Neural progenitor cell (in vitro differentiated cells): ENCODE results near the gene MAGI2. TPM values are rescaled to one million over a fixed set of nuclear protein-coding genes. Genes with fewer than 3 reads are reported as not detected.

Experiments
- DNase-seq: peaks from one replicate; pipeline ENCODE4 v3.0.0-alpha.2; 2016; ENCODE audit warnings: low spot score
- H2AFZ ChIP-seq: fragments of 200-600 bp; sonication (generic); replicated peaks from 2 replicates; pipeline ENCODE4 v1.6.1; 2016; ENCODE audit warnings: antibody characterized with exemption
- H3F3A ChIP-seq: fragments of 200-600 bp; sonication (generic); 2 replicates; pipeline ENCODE4 v1.6.1; 2016; ENCODE audit warnings: antibody characterized with exemption, low read depth
- H3K27ac ChIP-seq: fragments of 200-600 bp; sonication (generic); 2 replicates; pipeline ENCODE4 v1.5.1; 2016; ENCODE audit warnings: mild to moderate bottlenecking
- H3K27me3 ChIP-seq: fragments of 200-600 bp; sonication (generic); 2 replicates; pipeline ENCODE4 v1.6.1; 2016; ENCODE audit warnings: mild to moderate bottlenecking, moderate library complexity
- H3K36me3 ChIP-seq: fragments of 200-600 bp; sonication (generic); 2 replicates; pipeline ENCODE4 v1.5.1; 2016
- H3K4me1 ChIP-seq: fragments of 200-600 bp; sonication (generic); 2 replicates; pipeline ENCODE4 v1.6.1; 2016; ENCODE audit warnings: mixed run types
- H3K4me2 ChIP-seq: fragments of 200-600 bp; sonication (generic); 2 replicates; pipeline ENCODE4 v1.6.1; 2016
- H3K4me3 ChIP-seq: fragments of 200-600 bp; sonication (generic); 2 replicates; pipeline ENCODE4 v1.5.1; 2016
- H3K79me2 ChIP-seq: fragments of 200-600 bp; sonication (generic); 2 replicates; pipeline ENCODE4 v1.6.1; 2016; ENCODE audit warnings: low read depth
- H3K9ac ChIP-seq: fragments of 200-600 bp; sonication (generic); 2 replicates; pipeline ENCODE4 v1.6.1; 2016
- H3K9me3 ChIP-seq: fragments of 200-600 bp; sonication (generic); 2 replicates; pipeline ENCODE4 v1.5.1; 2016; ENCODE audit warnings: low read depth
- H4K20me1 ChIP-seq: fragments of 200-600 bp; sonication (generic); 2 replicates; pipeline ENCODE4 v1.6.1; 2016; ENCODE audit warnings: low read depth
- H3K27ac Mint-ChIP-seq: 3 replicates; pipeline ENCODE4 v1.8.0; 2021; ENCODE audit warnings: mixed read lengths
- H3K27me3 Mint-ChIP-seq: 2 replicates; pipeline ENCODE4 v1.8.0; 2022; ENCODE audit warnings: low read depth, mild to moderate bottlenecking, inconsistent platforms, moderate library complexity, mixed read lengths; ENCODE audit not compliant: insufficient read depth
- H3K36me3 Mint-ChIP-seq: 3 replicates; pipeline ENCODE4 v1.8.0; 2021; ENCODE audit warnings: mixed read lengths
- H3K4me1 Mint-ChIP-seq: 3 replicates; pipeline ENCODE4 v1.8.0; 2021; ENCODE audit warnings: mixed read lengths
- H3K4me3 Mint-ChIP-seq: 3 replicates; pipeline ENCODE4 v1.8.0; 2021; ENCODE audit warnings: mild to moderate bottlenecking, moderate library complexity, mixed read lengths
- H3K9me3 Mint-ChIP-seq: 3 replicates; pipeline ENCODE4 v1.8.0; 2020; ENCODE audit warnings: mixed read lengths
- CTCF ChIP-seq: fragments of 200-600 bp; sonication (generic); IDR thresholded peaks from 2 replicates; pipeline ENCODE4 v1.5.1; 2017; ENCODE audit warnings: antibody characterized with exemption, mild to moderate bottlenecking
- EZH2 ChIP-seq: fragments of 200-600 bp; sonication (generic); IDR thresholded peaks from 2 replicates; pipeline ENCODE4 v1.6.1; 2017; ENCODE audit warnings: antibody characterized with exemption, mild to moderate bottlenecking, moderate library complexity
- EZH2phosphoT487 ChIP-seq: fragments of 200-600 bp; sonication (generic); IDR thresholded peaks from 2 replicates; pipeline ENCODE4 v1.6.1; 2017; ENCODE audit warnings: antibody characterized with exemption
- total RNA-seq: library from RNA; depleted of rRNA; stranded (reverse); fragments of >200 nt; gene quantifications from 2 replicates; pipeline ENCODE4 v1.2.3, GENCODE V29; 2015; ENCODE audit warnings: low replicate concordance

The MAGI2 gene
- total RNA-seq, 1 donor from 2014 or later, result 5.8 TPM

DNA sequence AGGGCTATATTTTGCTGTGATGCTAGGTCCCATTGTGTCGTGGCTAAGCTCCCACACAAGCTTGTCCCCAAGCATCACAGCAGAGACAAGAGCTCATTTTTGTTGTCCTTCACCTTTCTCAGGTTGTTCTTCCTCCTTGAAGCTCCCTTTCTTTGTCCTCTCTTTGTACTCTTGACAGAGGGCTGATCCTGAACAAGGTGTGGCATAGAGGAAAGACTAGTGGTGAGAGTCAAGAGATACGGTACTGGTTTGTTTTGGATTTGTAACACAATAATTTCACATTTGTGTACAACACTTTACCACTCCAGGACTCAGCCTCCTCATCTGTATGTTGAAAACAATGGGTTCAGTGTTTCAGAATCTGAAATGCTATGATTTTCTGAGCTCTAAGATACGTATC lies 41.0 kb downstream of the MAGI2 start:
- H3K4me2 ChIP-seq, result no peak overlapping the region
- no peak for DNase-seq
- H4K20me1 ChIP-seq, result no peaks in the 10 kb centered on the region
- Mint-ChIP-seq H3K27ac (no peak overlapping the region), H3K36me3 (no peaks in the 10 kb centered on the region), H3K27me3 (no peaks in the 10 kb centered on the region), H3K4me1 (no peaks in the 10 kb centered on the region), H3K9me3 (no peaks in the 10 kb centered on the region), H3K4me3 (no peak overlapping the region)
- H3K27me3 ChIP-seq, result no peaks in the 10 kb centered on the region
- no peak overlapping the region for H3K9ac ChIP-seq
- H3F3A ChIP-seq, result no peaks in the 10 kb centered on the region
- TF ChIP-seq EZH2phosphoT487 (no peak), CTCF (no peak), EZH2 (no peak)
- H3K4me1 ChIP-seq, result no peaks in the 10 kb centered on the region
- no peaks in the 10 kb centered on the region for H3K9me3 ChIP-seq
- H3K27ac ChIP-seq, result no peak overlapping the region
- H2AFZ ChIP-seq, result no peak overlapping the region
- no peaks in the 10 kb centered on the region for H3K36me3 ChIP-seq
- H3K79me2 ChIP-seq, result no peaks in the 10 kb centered on the region
- no peak overlapping the region for H3K4me3 ChIP-seq

GRCh38 chr7:79410345-79410744 lies 43.1 kb downstream of the MAGI2 start:
- H3K27me3 Mint-ChIP-seq, result no peaks in the 10 kb centered on the region
- H3K79me2 ChIP-seq, result no peaks in the 10 kb centered on the region
- H3K9me3 ChIP-seq, result no peaks in the 10 kb centered on the region
- H3K4me3 Mint-ChIP-seq, result no peak overlapping the region
- no peaks in the 10 kb centered on the region for H3K36me3 Mint-ChIP-seq
- H3K27ac ChIP-seq, result no peak overlapping the region
- H3K4me1 ChIP-seq, result no peaks in the 10 kb centered on the region
- DNase-seq, result no peak
- H4K20me1 ChIP-seq, result no peaks in the 10 kb centered on the region
- no peak overlapping the region for H3K9ac ChIP-seq
- no peaks in the 10 kb centered on the region for H3K36me3 ChIP-seq
- TF ChIP-seq CTCF, result no peak
- no peak for TF ChIP-seq EZH2
- no peak for TF ChIP-seq EZH2phosphoT487
- no peaks in the 10 kb centered on the region for H3F3A ChIP-seq
- H3K9me3 Mint-ChIP-seq, result no peaks in the 10 kb centered on the region
- H3K27ac Mint-ChIP-seq, result no peak overlapping the region
- no peak overlapping the region for H3K4me2 ChIP-seq
- no peaks in the 10 kb centered on the region for H3K4me1 Mint-ChIP-seq
- no peaks in the 10 kb centered on the region for H3K27me3 ChIP-seq
- no peak overlapping the region for H2AFZ ChIP-seq
- H3K4me3 ChIP-seq, result no peak overlapping the region

DNA sequence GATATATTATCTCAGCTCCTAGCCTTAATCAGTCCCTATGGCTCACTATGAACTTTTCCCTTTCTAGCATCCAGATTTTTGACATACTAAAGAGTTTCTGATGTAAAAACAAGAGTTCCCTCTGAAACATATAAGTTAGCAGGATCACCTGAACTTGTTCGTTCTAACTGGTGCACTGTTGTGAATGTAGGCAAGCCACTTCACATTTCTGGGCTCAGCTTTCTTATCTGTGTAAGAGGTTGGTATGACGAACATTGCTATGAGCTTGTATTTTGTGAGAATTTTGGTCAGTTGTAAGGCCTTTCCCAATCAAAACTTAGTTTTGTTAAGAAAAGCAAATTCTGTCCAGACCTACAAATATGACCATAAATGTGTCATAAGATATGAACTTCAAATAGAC lies 46.1 kb downstream of the MAGI2 start:
- H3K79me2 ChIP-seq, result no peaks in the 10 kb centered on the region
- no peaks in the 10 kb centered on the region for H3K27me3 ChIP-seq
- no peaks in the 10 kb centered on the region for H3K36me3 ChIP-seq
- H3K4me1 ChIP-seq, result no peaks in the 10 kb centered on the region
- Mint-ChIP-seq H3K27me3 (no peaks in the 10 kb centered on the region), H3K4me3 (no peak overlapping the region), H3K36me3 (no peaks in the 10 kb centered on the region), H3K27ac (no peak overlapping the region), H3K9me3 (no peaks in the 10 kb centered on the region), H3K4me1 (no peaks in the 10 kb centered on the region)
- no peak for TF ChIP-seq EZH2phosphoT487
- no peak for TF ChIP-seq CTCF
- TF ChIP-seq EZH2, result no peak
- no peak for DNase-seq
- no peak overlapping the region for H3K27ac ChIP-seq
- H4K20me1 ChIP-seq, result no peaks in the 10 kb centered on the region
- no peak overlapping the region for H3K4me3 ChIP-seq
- no peak overlapping the region for H2AFZ ChIP-seq
- no peaks in the 10 kb centered on the region for H3K9me3 ChIP-seq
- H3K9ac ChIP-seq, result no peak overlapping the region
- no peaks in the 10 kb centered on the region for H3F3A ChIP-seq
- H3K4me2 ChIP-seq, result no peak overlapping the region

GRCh38 chr7:79406371-79406770 lies 47.1 kb downstream of the MAGI2 start:
- Mint-ChIP-seq H3K4me3 (no peak overlapping the region), H3K4me1 (no peaks in the 10 kb centered on the region), H3K36me3 (no peaks in the 10 kb centered on the region), H3K27ac (no peak overlapping the region), H3K9me3 (no peaks in the 10 kb centered on the region), H3K27me3 (no peaks in the 10 kb centered on the region)
- TF ChIP-seq EZH2, result no peak
- no peak for TF ChIP-seq EZH2phosphoT487
- TF ChIP-seq CTCF, result no peak
- no peaks in the 10 kb centered on the region for H4K20me1 ChIP-seq
- no peaks in the 10 kb centered on the region for H3K4me1 ChIP-seq
- H3F3A ChIP-seq, result no peaks in the 10 kb centered on the region
- no peak for DNase-seq
- no peak overlapping the region for H3K4me3 ChIP-seq
- no peak overlapping the region for H3K4me2 ChIP-seq
- no peak overlapping the region for H3K9ac ChIP-seq
- no peak overlapping the region for H2AFZ ChIP-seq
- H3K9me3 ChIP-seq, result no peaks in the 10 kb centered on the region
- no peaks in the 10 kb centered on the region for H3K27me3 ChIP-seq
- no peak overlapping the region for H3K27ac ChIP-seq
- no peaks in the 10 kb centered on the region for H3K79me2 ChIP-seq
- no peaks in the 10 kb centered on the region for H3K36me3 ChIP-seq
